ENCODE results near the gene HDAC4.

Gene HDAC4

DNA sequence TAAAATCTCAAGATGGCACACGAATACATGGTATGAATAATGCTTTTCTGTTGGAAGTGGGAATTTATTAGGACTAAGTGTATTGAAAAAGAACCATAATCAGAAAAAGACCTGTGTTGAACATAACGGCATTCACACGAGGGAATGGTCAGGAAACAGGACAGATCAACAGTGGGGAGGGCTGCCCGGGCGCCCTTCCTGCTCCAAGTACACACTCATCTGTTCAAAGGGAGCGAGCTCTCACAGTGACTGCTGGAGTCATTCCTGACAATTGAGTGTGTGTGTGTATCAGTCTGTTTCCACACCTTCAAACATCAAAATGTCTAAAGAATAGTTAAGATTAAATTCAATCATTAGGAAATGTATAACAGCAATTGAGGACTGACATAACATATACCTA lies 167.2 kb downstream of the HDAC4 start:
- TF ChIP-seq, protein P1, sequence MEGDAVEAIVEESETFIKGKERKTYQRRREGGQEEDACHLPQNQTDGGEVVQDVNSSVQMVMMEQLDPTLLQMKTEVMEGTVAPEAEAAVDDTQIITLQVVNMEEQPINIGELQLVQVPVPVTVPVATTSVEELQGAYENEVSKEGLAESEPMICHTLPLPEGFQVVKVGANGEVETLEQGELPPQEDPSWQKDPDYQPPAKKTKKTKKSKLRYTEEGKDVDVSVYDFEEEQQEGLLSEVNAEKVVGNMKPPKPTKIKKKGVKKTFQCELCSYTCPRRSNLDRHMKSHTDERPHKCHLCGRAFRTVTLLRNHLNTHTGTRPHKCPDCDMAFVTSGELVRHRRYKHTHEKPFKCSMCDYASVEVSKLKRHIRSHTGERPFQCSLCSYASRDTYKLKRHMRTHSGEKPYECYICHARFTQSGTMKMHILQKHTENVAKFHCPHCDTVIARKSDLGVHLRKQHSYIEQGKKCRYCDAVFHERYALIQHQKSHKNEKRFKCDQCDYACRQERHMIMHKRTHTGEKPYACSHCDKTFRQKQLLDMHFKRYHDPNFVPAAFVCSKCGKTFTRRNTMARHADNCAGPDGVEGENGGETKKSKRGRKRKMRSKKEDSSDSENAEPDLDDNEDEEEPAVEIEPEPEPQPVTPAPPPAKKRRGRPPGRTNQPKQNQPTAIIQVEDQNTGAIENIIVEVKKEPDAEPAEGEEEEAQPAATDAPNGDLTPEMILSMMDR (conservative IDR thresholded peaks at IDR 0.05; ENCODE audit: low read length): no peak
- DNase-seq (ENCODE audit: low read depth): no peak
- no peak overlapping the region for H3K4me3 ChIP-seq (ENCODE audit: low read length)

DNA sequence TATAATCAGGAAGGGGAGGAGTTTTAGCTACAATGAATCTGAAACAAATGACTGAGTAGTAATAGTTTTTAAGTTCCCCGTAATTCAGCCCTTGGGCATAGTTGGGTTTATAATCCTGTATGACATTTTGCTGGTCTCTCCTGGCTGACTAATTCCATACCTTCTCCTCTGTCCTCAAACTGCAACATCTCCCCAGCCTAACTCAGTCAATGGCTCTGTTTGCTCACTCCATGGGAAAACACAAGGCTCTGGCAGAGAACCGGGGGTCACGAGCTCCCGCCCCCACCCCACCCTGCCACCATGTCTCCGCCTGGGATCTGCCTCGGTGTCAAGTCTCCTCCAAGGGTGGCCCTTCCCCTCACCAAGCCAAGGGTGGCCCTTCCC lies 168.6 kb downstream of the HDAC4 start:
- no peak overlapping the region for H3K4me3 ChIP-seq (ENCODE audit: low read length)
- no peak for DNase-seq (ENCODE audit: low read depth)
- TF ChIP-seq, protein P1 (conservative IDR thresholded peaks at IDR 0.05; ENCODE audit: low read length): no peak

DNA sequence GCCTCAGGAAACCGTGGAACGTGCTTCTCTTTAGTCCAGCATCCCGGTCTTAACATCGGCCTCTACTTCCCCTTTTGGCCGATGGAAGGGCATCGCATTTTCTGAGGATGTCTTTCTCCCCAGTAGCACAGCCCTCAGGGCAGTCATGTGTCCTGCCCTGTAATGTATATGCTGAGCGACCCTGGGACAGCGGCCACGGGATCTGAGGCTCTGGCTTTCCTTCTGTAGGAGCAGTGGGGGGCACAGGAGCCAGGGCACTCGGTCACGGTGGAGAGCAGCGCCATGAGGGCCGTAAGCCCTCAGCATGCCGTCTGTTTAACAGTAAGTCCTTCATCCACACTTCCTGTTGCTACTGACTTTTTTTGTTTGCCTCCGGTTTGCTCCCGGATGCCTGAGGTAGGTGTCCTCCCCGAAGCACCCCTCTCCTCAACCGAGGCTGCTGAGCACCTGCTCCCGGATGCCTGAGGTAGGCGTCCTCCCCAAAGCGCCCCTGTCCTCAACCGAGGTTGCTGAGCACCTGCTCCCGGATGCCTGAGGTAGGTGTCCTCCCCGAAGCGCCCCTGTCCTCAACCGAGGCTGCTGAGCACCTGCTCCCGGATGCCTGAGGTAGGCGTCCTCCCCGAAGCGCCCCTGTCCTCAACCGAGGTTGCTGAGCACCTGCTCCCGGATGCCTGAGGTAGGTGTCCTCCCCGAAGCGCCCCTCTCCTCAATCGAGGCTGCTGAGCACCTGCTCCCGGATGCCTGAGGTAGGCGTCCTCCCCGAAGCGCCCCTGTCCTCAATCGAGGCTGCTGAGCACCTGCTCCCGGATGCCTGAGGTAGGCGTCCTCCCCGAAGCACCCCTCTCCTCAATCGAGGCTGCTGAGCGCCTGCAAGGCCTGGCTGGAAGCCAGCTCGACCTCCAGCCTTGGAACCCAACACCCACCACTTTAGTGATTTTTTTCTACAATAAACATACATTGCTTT lies 169.3 kb downstream of the HDAC4 start:
- TF ChIP-seq, protein P1 (conservative IDR thresholded peaks at IDR 0.05; ENCODE audit: low read length): no peak
- H3K4me3 ChIP-seq (ENCODE audit: low read length): no peak overlapping the region
- no peak for DNase-seq (ENCODE audit: low read depth)

GRCh38 chr2:239230318-239231052 lies 170.3 kb downstream of the HDAC4 start:
- H3K4me3 ChIP-seq (ENCODE audit: low read length): no peak overlapping the region
- TF ChIP-seq, protein P1 (conservative IDR thresholded peaks at IDR 0.05; ENCODE audit: low read length): no peak
- no peak for DNase-seq (ENCODE audit: low read depth)

GRCh38 chr2:239229545-239230279 lies 171.1 kb downstream of the HDAC4 start:
- no peak for DNase-seq (ENCODE audit: low read depth)
- TF ChIP-seq, protein P1 (conservative IDR thresholded peaks at IDR 0.05; ENCODE audit: low read length): no peak
- no peak overlapping the region for H3K4me3 ChIP-seq (ENCODE audit: low read length)

GRCh38 chr2:239227661-239228371 lies 173.0 kb downstream of the HDAC4 start:
- DNase-seq (ENCODE audit: low read depth): no peak
- TF ChIP-seq, protein P1 (conservative IDR thresholded peaks at IDR 0.05; ENCODE audit: low read length): no peak
- no peak overlapping the region for H3K4me3 ChIP-seq (ENCODE audit: low read length)
